IMR-90 (cell line): ENCODE measurements around the gene CDKN2A.

Experiments used
- BHLHE40 ChIP-seq: fragments of 150-350 bp; IDR thresholded peaks from 2 replicates; pipeline ENCODE4 v1.6.1; 2016; ENCODE audit warnings: mild to moderate bottlenecking, low read depth, low read length
- MXI1 ChIP-seq: IDR thresholded peaks from 2 replicates; pipeline ENCODE4 v1.6.1; 2012; ENCODE audit warnings: low read depth, mild to moderate bottlenecking, low read length, moderate library complexity, borderline replicate concordance
- NFE2L2 ChIP-seq: fragments of 150-350 bp; IDR thresholded peaks from 2 replicates; pipeline ENCODE4 v1.6.1; 2016; ENCODE audit warnings: low read depth, mild to moderate bottlenecking, low read length
- POLR2A ChIP-seq: IDR thresholded peaks from 2 replicates; pipeline ENCODE4 v1.6.1; 2012; ENCODE audit warnings: mild to moderate bottlenecking, low read depth, low read length
- RAD21 ChIP-seq: IDR thresholded peaks from 2 replicates; pipeline ENCODE4 v1.6.1; 2012; ENCODE audit warnings: low read length, improper control_type of control experiment
- RCOR1 ChIP-seq: IDR thresholded peaks from 2 replicates; pipeline ENCODE4 v1.6.1; 2012; ENCODE audit warnings: mild to moderate bottlenecking, low read length, improper control_type of control experiment; ENCODE audit not compliant: insufficient replicate concordance
- SMC3 ChIP-seq: fragments of 150-350 bp; IDR thresholded peaks from 2 replicates; pipeline ENCODE4 v1.6.1; 2016; ENCODE audit warnings: low read depth, mild to moderate bottlenecking, antibody characterized with exemption, low read length, moderate library complexity
- TF ChIP-seq, protein P1 (sequence below): conservative IDR thresholded peaks from 2 replicates; pipeline ENCODE4 v1.5.1; 2012; ENCODE audit warnings: mild to moderate bottlenecking, low read depth, low read length, improper control_type of control experiment
- TF ChIP-seq, protein P2 (sequence below): fragments of 150-350 bp; IDR thresholded peaks from 2 replicates; pipeline ENCODE4 v1.6.1; 2016; ENCODE audit warnings: low read depth, mild to moderate bottlenecking, low read length, moderate library complexity, borderline replicate concordance

DNA sequence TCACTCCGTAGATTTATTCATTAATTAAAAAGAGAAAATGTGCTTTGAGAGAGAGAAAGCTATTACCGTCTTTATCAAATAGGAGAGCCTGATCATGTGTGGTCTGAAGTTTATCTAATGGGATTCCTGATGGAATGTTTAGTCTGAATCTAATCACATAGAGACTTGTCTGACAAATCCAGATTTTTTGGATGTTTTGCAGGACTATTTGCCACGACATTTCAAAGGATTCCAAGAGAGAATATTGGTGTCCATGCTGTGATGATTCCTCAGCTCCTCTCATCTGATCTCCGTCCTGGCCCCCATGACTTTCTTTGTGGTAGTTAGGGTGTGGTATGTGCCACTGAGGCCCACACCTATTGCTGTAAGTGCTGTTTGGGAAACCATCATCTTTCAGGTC lies 35.0 kb upstream of the CDKN2A start:
- TF ChIP-seq, protein P1, sequence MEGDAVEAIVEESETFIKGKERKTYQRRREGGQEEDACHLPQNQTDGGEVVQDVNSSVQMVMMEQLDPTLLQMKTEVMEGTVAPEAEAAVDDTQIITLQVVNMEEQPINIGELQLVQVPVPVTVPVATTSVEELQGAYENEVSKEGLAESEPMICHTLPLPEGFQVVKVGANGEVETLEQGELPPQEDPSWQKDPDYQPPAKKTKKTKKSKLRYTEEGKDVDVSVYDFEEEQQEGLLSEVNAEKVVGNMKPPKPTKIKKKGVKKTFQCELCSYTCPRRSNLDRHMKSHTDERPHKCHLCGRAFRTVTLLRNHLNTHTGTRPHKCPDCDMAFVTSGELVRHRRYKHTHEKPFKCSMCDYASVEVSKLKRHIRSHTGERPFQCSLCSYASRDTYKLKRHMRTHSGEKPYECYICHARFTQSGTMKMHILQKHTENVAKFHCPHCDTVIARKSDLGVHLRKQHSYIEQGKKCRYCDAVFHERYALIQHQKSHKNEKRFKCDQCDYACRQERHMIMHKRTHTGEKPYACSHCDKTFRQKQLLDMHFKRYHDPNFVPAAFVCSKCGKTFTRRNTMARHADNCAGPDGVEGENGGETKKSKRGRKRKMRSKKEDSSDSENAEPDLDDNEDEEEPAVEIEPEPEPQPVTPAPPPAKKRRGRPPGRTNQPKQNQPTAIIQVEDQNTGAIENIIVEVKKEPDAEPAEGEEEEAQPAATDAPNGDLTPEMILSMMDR = no peak
- TF ChIP-seq RAD21 (no peak), POLR2A (no peak), NFE2L2 (no peak), BHLHE40 (no peak), MXI1 (no peak), SMC3 (no peak), RCOR1 (no peak)
- TF ChIP-seq, protein P2, sequence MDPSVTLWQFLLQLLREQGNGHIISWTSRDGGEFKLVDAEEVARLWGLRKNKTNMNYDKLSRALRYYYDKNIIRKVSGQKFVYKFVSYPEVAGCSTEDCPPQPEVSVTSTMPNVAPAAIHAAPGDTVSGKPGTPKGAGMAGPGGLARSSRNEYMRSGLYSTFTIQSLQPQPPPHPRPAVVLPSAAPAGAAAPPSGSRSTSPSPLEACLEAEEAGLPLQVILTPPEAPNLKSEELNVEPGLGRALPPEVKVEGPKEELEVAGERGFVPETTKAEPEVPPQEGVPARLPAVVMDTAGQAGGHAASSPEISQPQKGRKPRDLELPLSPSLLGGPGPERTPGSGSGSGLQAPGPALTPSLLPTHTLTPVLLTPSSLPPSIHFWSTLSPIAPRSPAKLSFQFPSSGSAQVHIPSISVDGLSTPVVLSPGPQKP = no peak
